ENCODE results near the gene TUSC2. TPM values are rescaled to one million over a fixed set of nuclear protein-coding genes. Genes with fewer than 3 reads are reported as not detected.

Gene TUSC2
- total and polyA plus RNA-seq, 2 experiments from 2014 or later, result 76.6 to 84.1 TPM

GRCh38 chr3:50292159-50293078 lies 35.6 kb downstream of the TUSC2 start, which contains the start of gene IFRD2:
Gene IFRD2, minus strand, starts transcription at chr3:50292429. Its CDS starts 155 bp downstream, at chr3:50292274.
- Histone ChIP-seq H3K9me3 (ENCODE audit: low read depth) (no peaks in the 10 kb centered on the region), H3K27me3 (no peaks in the 10 kb centered on the region), H3K27ac (peak within 1 kb of the TSS; percentile 66), H3K4me1 (ENCODE audit: low read depth) (peaks cover 4% of the 10 kb centered on the region), H3K36me3 (no peaks in the 10 kb centered on the region), H3K4me3 (peak within 1 kb of the TSS; percentile 77)
- DNase-seq (ENCODE audit: low read depth in 1 of 2, low spot score in 1 of 2), result peak; percentile 98
- TF ChIP-seq CTCF (IDR thresholded peaks at IDR 0.05; ENCODE audit: low read depth, low read length), result no peak

GRCh38 chr3:50290161-50290641 lies 37.8 kb downstream of the TUSC2 start:
- no peak for DNase-seq (ENCODE audit: low read depth in 1 of 2, low spot score in 1 of 2)
- Histone ChIP-seq H3K36me3 (no peaks in the 10 kb centered on the region), H3K27me3 (no peaks in the 10 kb centered on the region), H3K4me1 (ENCODE audit: low read depth) (peaks cover 4% of the 10 kb centered on the region), H3K27ac (no peak overlapping the region), H3K9me3 (ENCODE audit: low read depth) (no peaks in the 10 kb centered on the region), H3K4me3 (no peak overlapping the region)
- no peak for TF ChIP-seq CTCF (IDR thresholded peaks at IDR 0.05; ENCODE audit: low read depth, low read length)

- TF ChIP-seq CTCF (IDR thresholded peaks at IDR 0.05; ENCODE audit: low read depth, low read length), result no peak
- Histone ChIP-seq H3K27me3 (no peaks in the 10 kb centered on the region), H3K9me3 (ENCODE audit: low read depth) (no peaks in the 10 kb centered on the region), H3K4me1 (ENCODE audit: low read depth) (peaks cover 4% of the 10 kb centered on the region), H3K36me3 (no peaks in the 10 kb centered on the region), H3K27ac (no peak overlapping the region), H3K4me3 (no peak overlapping the region)
- DNase-seq (ENCODE audit: low read depth in 1 of 2, low spot score in 1 of 2), result no peak
Observed at GRCh38 chr3:50289130-50289529, 38.9 kb downstream of the TUSC2 start.

- Histone ChIP-seq H3K36me3 (no peaks in the 10 kb centered on the region), H3K4me1 (ENCODE audit: low read depth) (peaks cover 4% of the 10 kb centered on the region), H3K27me3 (no peaks in the 10 kb centered on the region), H3K9me3 (ENCODE audit: low read depth) (no peaks in the 10 kb centered on the region), H3K4me3 (no peak overlapping the region), H3K27ac (peak overlapping the region; percentile 85)
- no peak for DNase-seq (ENCODE audit: low read depth in 1 of 2, low spot score in 1 of 2)
- TF ChIP-seq CTCF (IDR thresholded peaks at IDR 0.05; ENCODE audit: low read depth, low read length), result no peak
Observed at GRCh38 chr3:50288387-50289007, 39.5 kb downstream of the TUSC2 start.

- Histone ChIP-seq H3K27me3 (no peaks in the 10 kb centered on the region), H3K4me3 (no peak overlapping the region), H3K9me3 (ENCODE audit: low read depth) (no peaks in the 10 kb centered on the region), H3K4me1 (ENCODE audit: low read depth) (peaks cover 4% of the 10 kb centered on the region), H3K36me3 (no peaks in the 10 kb centered on the region), H3K27ac (peak overlapping the region; percentile 85)
- peak in 1 of 2 donors; percentile 55 for DNase-seq (ENCODE audit: low read depth in 1 of 2, low spot score in 1 of 2)
- TF ChIP-seq CTCF (IDR thresholded peaks at IDR 0.05; ENCODE audit: low read depth, low read length), result no peak
Observed at GRCh38 chr3:50287262-50287661, 40.8 kb downstream of the TUSC2 start.
